Cortex of kidney (tissue), 1 donor: ENCODE data around the gene RRP1B.
A peak's percentile ranks its signal among the peaks of the same experiment; 100 is the strongest.
"Not testable (repeated sequence)": the region's sequence is repeated elsewhere in the genome, so short reads cannot be mapped to it uniquely, and the experiment has no call there.

ENCODE experiments used
- DNase-seq: peaks from one replicate; lab custom pipeline; 2025; lab: John Stamatoyannopoulos, UW

RRP1B gene

DNA sequence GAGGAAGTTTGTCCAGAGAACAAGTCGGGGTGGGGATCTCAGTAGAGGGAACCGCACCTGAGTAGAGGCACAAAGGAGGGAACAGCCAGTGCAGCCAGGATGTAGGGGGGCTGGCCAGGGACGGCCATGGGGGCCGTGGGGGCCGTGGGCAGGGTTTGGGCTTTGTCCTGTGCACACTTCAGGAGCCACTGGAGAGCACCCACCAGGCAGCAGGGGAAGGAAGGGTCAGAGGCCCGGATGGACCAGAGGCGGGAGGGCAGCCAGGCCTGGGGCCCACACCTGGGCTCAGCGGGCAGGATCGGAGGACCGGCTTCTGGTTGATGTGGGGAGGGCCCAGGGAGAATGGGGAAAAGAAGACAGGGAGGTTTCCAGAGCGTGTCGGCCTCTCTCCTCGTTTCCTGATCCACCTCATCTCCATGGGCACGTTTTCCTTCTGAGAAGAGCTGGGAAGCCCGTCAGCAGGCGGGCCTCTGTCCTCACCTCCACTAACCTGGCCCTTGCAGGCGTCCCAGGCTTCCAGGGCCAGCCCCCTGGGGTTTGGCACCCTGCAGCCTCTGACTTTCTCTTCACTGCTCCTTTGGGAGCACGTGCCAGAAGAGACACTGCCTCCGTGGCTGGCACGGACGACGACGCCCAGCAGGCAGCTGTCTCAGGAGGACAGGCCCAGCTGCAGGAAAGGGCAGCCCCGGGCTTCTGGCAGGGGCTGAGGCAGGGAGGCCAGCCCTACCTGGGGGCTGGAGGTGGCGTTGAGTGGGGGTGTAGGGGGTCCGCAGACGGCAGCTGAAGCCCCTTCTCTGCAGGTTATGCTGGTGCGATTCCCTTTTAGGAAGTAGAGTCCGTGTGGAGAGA, 42.8 kb downstream of the RRP1B start:
- no peak for DNase-seq

DNA sequence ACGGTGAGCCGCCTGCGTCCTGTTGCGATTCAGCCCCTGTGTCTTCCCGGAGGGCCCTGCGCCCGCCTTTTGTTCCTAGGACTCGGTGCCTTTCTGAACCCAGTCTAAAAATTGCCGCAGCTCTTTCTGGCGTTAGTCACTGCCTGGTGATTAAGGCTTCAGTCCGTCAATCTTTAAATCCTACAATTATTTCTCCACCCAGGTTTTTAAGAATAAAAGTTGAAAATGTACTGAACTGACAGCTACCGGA, 43.4 kb downstream of the RRP1B start:
- DNase-seq: no peak

DNA sequence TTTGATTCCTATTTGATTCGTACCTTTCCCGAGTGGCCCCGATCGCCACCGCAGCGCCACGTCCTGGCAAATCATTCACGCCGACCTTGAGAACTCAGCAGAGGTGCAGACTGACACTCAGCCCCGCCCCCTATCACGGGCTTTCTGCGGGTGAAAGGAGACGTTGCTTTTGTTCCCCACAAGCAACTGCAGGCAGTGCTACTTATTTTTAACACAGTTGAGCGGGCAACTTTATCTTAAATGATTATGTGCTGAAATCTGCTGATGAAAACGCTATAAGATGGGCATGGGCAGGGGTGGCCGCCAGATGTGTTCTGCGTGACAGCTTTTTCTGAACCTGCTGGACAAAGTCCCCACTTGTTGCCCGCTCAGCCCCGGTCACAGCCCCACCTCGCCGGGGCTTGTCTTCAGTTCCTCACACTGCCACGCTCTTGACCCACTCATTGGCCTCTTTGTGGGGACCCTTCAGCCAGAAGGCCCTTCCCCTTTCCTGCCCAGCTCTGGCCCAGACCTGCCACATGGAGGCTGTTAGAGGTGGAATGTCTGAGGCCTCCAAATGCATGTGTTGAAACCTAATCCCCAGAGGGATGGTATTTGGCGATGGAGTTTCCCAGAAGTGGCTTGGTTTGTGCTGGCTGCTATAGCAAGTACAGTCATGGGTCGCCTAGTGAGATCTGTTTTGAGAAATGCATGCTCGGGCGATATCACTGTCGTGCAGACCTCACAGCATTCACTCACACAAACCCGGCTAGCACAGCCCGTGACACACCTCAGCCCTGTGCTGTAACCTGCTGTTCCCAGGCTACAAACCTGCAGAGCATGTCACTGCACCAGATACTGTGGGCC, 43.9 kb downstream of the RRP1B start:
- DNase-seq: no peak

DNA sequence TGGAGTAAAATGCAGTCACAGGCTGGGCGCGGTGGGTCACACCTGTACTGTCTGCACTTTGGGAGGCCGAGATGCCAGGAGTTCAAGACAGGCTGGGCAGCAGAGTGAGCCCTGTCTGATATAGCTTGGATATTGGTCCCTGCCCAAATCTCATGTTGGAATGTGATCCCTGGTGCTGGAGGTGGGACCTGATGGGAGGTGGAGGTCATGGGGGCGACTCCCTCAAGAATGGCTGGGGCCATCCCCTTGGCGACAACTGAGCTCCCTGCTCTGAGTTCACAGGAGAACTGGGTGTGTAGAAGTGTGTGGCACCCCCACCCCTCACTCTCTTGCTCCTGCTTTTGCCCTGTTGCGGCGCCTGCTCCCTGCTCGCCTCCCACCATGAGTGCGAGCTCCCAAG, 48.1 kb downstream of the RRP1B start:
- no peak for DNase-seq

GRCh38 chr21:43708745-43709381, 49.5 kb downstream of the RRP1B start:
- DNase-seq: no peak

GRCh38 chr21:43712268-43712942, 53.0 kb downstream of the RRP1B start:
- no peak for DNase-seq

GRCh38 chr21:43713123-43713522, 53.8 kb downstream of the RRP1B start:
- DNase-seq: not testable (repeated sequence)

DNA sequence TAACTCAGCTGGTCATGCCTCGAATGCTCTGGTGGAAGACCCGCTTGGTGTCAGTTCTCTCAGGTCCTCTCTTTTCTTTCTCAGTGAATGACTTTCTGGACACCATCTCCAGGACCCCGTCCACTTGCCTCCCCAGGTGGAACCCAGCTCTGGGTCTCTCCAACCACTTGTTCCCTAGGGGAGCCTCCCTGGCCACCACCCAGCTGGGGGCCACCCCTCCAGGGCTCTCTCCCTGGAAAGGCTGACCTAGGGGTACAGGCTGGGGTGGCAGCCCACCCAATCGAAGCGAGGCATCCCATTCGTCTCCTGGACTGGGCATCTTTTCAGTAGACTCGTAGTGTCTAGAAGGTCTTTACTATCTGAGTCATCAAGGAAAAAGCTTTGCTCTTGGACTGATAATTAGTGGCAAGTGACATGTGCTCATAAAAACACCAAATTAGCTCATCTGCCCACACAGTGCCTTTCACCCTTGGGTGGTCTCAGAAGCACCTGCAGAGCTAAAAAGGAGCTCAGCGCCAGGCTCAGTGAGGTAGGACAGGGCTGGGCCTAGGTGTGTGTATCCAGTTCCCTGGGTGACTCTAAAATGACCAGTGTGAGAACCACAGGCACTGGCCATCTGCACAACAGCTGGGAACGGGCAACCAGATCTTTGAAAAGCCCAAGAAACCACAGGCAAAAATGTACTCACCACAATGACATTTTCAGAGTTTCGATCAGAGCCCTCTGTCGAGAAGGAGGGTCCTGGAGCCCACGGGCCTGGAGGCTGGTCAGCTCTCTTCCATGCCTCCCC, 57.2 kb downstream of the RRP1B start:
- no peak for DNase-seq

- no peak for DNase-seq
Observed at GRCh38 chr21:43717166-43717853, 58.0 kb downstream of the RRP1B start.

- no peak for DNase-seq
Observed at GRCh38 chr21:43717967-43718871, 58.9 kb downstream of the RRP1B start.

- DNase-seq: peak; percentile 45
Observed at GRCh38 chr21:43718872-43719747, 59.8 kb downstream of the RRP1B start, which contains the start of gene PDXK. Gene PDXK (plus strand): TSS chr21:43719129. CDS start chr21:43719295, 166 bp downstream.

GRCh38 chr21:43719748-43720538, 60.6 kb downstream of the RRP1B start:
- DNase-seq: no peak

DNA sequence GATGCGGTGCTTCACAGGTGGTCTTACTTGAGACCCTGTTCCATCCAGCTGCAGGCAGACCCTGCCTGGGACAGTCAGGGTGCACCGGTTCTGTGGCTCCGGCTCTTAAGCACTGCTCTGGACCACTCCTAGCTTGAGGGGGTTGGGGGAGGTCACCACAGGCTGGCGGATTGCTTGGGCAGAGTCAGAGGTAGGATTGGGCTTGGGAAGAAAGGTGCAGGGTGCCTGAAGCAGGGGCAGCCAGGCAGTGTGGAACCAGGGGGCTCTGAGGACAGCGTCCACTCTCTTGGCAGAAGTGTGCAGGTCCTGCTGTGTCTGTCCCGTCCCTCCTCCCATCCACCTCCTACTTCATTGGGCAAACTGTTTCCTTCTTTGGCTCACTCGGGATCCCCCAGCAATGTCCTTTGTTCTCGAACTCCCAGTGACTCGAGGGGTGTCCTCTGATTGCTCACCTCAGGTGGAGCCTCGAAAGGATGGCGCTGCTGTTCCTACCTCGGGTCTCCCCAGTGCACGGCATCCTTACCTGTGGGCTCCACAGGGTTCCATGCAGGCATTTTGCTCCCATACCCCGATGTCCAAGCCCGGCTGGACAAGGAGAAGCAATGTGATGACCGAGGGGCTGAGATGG, 61.3 kb downstream of the RRP1B start:
- DNase-seq: no peak

GRCh38 chr21:43721206-43721605, 61.8 kb downstream of the RRP1B start:
- DNase-seq: no peak

GRCh38 chr21:43721939-43722338, 62.6 kb downstream of the RRP1B start:
- DNase-seq: no peak

DNA sequence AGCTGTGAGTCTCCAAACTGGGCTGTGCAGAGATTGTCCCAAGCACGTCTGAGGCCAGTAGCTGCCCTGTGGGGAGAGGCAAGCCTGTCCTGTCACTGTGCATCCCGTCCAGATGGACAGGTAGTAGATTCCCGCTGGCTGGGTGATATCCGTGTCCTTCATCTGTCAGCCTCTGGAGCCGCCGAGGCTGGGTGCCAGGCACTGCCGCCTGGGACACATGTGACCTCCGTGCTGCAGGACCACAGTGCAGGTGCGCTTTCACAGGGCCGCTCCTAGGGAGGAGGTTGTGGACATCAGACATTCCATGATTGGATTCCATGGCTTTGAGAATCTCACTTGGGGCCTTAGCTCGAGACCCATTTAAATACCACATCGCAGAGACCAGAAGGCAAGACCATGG, 64.3 kb downstream of the RRP1B start:
- DNase-seq: no peak
